Body of pancreas (tissue), 4 donors: ENCODE results near the gene ANKRD30A. TPM values are rescaled to one million over a fixed set of nuclear protein-coding genes. Genes with fewer than 3 reads are reported as not detected.

ENCODE experiments used
- ATAC-seq: fragments of 150-250 bp; one replicate; pipeline ENCODE4 v1.9.1; 2016
- DNase-seq, 4 donors: peaks; one replicate each; pipeline ENCODE4 v3.0.0-alpha.2; 2019
- H3K27ac ChIP-seq, 4 donors: fragments of 200-600 bp; sonication (generic); 1 replicate in 3 of 4; 2 replicates in 1 of 4; pipeline versions ENCODE4 v1.5.1 to v1.6.1; 2016 to 2019; ENCODE audit warnings: mild to moderate bottlenecking in 1 of 4, mixed read lengths in 1 of 4, moderate library complexity in 1 of 4
- H3K27me3 ChIP-seq, 2 donors: fragments of 200-600 bp; sonication (generic); one replicate each; pipeline ENCODE4 v1.6.0; 2016; ENCODE audit warnings: mild to moderate bottlenecking in 1 of 2
- H3K36me3 ChIP-seq, 2 donors: fragments of 200-600 bp; sonication (generic); replicated peaks in 1 of 2; 2 replicates each; pipeline ENCODE4 v1.5.1; 2016; ENCODE audit warnings: low read depth in 2 of 2; ENCODE audit not compliant: insufficient read depth in 1 of 2
- H3K4me1 ChIP-seq: fragments of 200-600 bp; sonication (generic); one replicate; pipeline ENCODE4 v1.6.0; 2016
- H3K4me3 ChIP-seq, 2 donors: fragments of 200-600 bp; sonication (generic); 1 replicate in 1 of 2; 2 replicates in 1 of 2; pipeline ENCODE4 v1.5.1; 2016 to 2019
- H3K9me3 ChIP-seq, 3 donors: fragments of 200-600 bp; sonication (generic); 1 replicate in 2 of 3; 2 replicates in 1 of 3; pipeline ENCODE4 v1.5.1; 2016
- POLR2A ChIP-seq, 3 donors: fragments of 450-650 bp; IDR thresholded peaks; one replicate each; pipeline ENCODE4 v1.6.1; 2016; ENCODE audit warnings: antibody characterized with exemption in 3 of 3, mild to moderate bottlenecking in 2 of 3
- WGBS, 2 donors: methylation state at CpG; one replicate each; pipeline ENCODE4 v1.1.5; 2017; 5-methylcytosine and 5-hydroxymethylcytosine counted together
- intact Hi-C: fragments of 100-400 bp; cut with DNase I; formaldehyde crosslinking; loops from one replicate; pipeline ENCODE4 v1.15.1; 2023
- total RNA-seq, 2 donors: library from RNA; depleted of rRNA; stranded (reverse); fragments of >200 nt; gene quantifications; one replicate each; pipeline ENCODE4 v1.1.0, GENCODE V29; 2016
- TF ChIP-seq, protein P1 (sequence below), 7 experiments: fragments of 450-650 bp in 4 of 7; fragments of 200-600 bp in 3 of 7; sonication (generic) in 3 of 7; IDR thresholded peaks; one replicate each; pipeline ENCODE4 v1.5.1; 2016 to 2019; ENCODE audit warnings: antibody characterized with exemption in 7 of 7

The ANKRD30A gene
- total RNA-seq, 2 donors from 2014 or later: not detected

DNA sequence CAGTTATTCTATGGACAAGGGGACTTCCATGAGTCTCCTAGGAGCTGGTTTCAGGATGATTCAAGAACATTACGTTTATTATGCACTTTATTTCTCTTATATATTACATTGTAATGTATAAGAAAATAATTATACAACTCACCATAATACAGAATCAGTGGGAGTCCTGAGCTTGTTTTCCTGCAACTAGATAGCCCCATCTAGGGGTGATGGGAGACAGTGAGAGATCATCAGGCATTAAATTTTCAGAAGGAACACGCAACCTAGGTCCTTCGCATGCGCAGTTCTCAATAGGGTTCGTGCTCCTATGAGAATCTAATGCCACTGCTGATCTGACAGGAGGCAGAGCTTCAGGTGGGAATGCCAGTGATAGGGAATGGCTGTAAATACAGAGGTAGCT, 137.9 kb downstream of the ANKRD30A start:
- no peaks in the 10 kb centered on the region for H3K9me3 ChIP-seq
- H3K36me3 ChIP-seq: no peaks in the 10 kb centered on the region
- no peaks in the 10 kb centered on the region for H3K27me3 ChIP-seq
- ATAC-seq (no peak), DNase-seq (no peak)
- TF ChIP-seq, protein P1, sequence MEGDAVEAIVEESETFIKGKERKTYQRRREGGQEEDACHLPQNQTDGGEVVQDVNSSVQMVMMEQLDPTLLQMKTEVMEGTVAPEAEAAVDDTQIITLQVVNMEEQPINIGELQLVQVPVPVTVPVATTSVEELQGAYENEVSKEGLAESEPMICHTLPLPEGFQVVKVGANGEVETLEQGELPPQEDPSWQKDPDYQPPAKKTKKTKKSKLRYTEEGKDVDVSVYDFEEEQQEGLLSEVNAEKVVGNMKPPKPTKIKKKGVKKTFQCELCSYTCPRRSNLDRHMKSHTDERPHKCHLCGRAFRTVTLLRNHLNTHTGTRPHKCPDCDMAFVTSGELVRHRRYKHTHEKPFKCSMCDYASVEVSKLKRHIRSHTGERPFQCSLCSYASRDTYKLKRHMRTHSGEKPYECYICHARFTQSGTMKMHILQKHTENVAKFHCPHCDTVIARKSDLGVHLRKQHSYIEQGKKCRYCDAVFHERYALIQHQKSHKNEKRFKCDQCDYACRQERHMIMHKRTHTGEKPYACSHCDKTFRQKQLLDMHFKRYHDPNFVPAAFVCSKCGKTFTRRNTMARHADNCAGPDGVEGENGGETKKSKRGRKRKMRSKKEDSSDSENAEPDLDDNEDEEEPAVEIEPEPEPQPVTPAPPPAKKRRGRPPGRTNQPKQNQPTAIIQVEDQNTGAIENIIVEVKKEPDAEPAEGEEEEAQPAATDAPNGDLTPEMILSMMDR (IDR thresholded peaks at IDR 0.05): no peak
- no peak for TF ChIP-seq POLR2A (IDR thresholded peaks at IDR 0.05)
- intact Hi-C loops: no loop called here
- WGBS, 2 donors: 56 to 73% methylated on average over 5 of the region's 5 CpGs
- no peak overlapping the region for H3K27ac ChIP-seq
- no peaks in the 10 kb centered on the region for H3K4me1 ChIP-seq
- no peak overlapping the region for H3K4me3 ChIP-seq

DNA sequence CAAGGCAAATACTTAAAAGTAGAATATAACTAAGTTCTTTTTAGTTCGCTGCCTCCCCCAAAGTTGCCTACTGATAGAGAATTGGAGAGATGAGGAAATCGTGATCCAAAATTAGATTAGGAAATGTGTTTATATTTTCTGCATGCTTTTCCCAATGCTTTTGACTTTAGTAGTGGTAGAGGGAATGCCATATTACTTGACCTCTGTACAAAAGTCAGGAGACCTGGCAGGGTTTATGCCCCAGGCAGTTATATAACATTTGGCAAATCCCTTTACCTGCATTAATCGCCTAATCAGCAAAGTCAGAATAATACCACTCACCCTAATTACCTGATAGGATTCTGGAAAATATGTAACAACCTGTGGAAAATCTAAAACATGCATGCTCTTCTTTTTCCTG, 142.9 kb downstream of the ANKRD30A start:
- ATAC-seq: no peak
- Histone ChIP-seq H3K4me1 (no peaks in the 10 kb centered on the region), H3K4me3 (no peak overlapping the region), H3K27me3 (no peaks in the 10 kb centered on the region), H3K27ac (no peak overlapping the region), H3K9me3 (no peaks in the 10 kb centered on the region), H3K36me3 (no peaks in the 10 kb centered on the region)
- no peak for TF ChIP-seq POLR2A (IDR thresholded peaks at IDR 0.05)
- TF ChIP-seq, protein P1 (IDR thresholded peaks at IDR 0.05): no peak
- 39 to 51% methylated on average over 3 of the region's 3 CpGs for WGBS, 2 donors
- intact Hi-C loops: no loop called here
- DNase-seq: no peak

- no peak for TF ChIP-seq POLR2A (IDR thresholded peaks at IDR 0.05)
- TF ChIP-seq, protein P1 (IDR thresholded peaks at IDR 0.05): no peak
- Histone ChIP-seq H3K27ac (no peak overlapping the region), H3K4me3 (no peak overlapping the region), H3K27me3 (no peaks in the 10 kb centered on the region), H3K4me1 (no peaks in the 10 kb centered on the region), H3K36me3 (no peaks in the 10 kb centered on the region), H3K9me3 (no peaks in the 10 kb centered on the region)
- ATAC-seq (no peak), DNase-seq (no peak)
- intact Hi-C loops: no loop called here
- WGBS, 2 donors: 39 to 44% methylated on average over 5 of the region's 5 CpGs
Observed at GRCh38 chr10:37269554-37270256, 144.3 kb downstream of the ANKRD30A start.

GRCh38 chr10:37275216-37275777, 149.9 kb downstream of the ANKRD30A start:
- WGBS, 2 donors: 64 to 85% methylated on average over 4 to 8 of the region's 17 CpGs
- no peaks in the 10 kb centered on the region for H3K27me3 ChIP-seq
- no peaks in the 10 kb centered on the region for H3K9me3 ChIP-seq
- ATAC-seq (no peak), DNase-seq (no peak)
- intact Hi-C loops: no loop called here
- no peak overlapping the region for H3K4me3 ChIP-seq
- H3K4me1 ChIP-seq: no peaks in the 10 kb centered on the region
- no peak overlapping the region for H3K27ac ChIP-seq
- no peak for TF ChIP-seq POLR2A (IDR thresholded peaks at IDR 0.05)
- TF ChIP-seq, protein P1 (IDR thresholded peaks at IDR 0.05): no peak
- H3K36me3 ChIP-seq: no peaks in the 10 kb centered on the region

GRCh38 chr10:37285063-37285462, 159.7 kb downstream of the ANKRD30A start:
- Histone ChIP-seq H3K27ac (no peak overlapping the region), H3K4me3 (no peak overlapping the region), H3K9me3 (peaks cover 0 to 5% (median 0%) of the 10 kb centered on the region in 3 donors), H3K36me3 (no peaks in the 10 kb centered on the region), H3K27me3 (no peaks in the 10 kb centered on the region), H3K4me1 (no peaks in the 10 kb centered on the region)
- 83% methylated on average over 18 of the region's 18 CpGs; no CpG with 5 or more reads in 1 of the 2 donors for WGBS, 2 donors
- TF ChIP-seq, protein P1 (IDR thresholded peaks at IDR 0.05): no peak
- TF ChIP-seq POLR2A (IDR thresholded peaks at IDR 0.05): no peak
- intact Hi-C loops: no loop called here
- no peak for DNase-seq
- ATAC-seq: no peak
